ENCODE measurements around the gene CHCHD2. TPM values are rescaled to one million over a fixed set of nuclear protein-coding genes. Genes with fewer than 3 reads are reported as not detected.

CHCHD2 gene
- total and polyA plus RNA-seq, 2 of the 13 experiments (the other 11 are each of a cell fraction or from before 2014, with no cell fraction given), result 330 to 572 TPM

DNA sequence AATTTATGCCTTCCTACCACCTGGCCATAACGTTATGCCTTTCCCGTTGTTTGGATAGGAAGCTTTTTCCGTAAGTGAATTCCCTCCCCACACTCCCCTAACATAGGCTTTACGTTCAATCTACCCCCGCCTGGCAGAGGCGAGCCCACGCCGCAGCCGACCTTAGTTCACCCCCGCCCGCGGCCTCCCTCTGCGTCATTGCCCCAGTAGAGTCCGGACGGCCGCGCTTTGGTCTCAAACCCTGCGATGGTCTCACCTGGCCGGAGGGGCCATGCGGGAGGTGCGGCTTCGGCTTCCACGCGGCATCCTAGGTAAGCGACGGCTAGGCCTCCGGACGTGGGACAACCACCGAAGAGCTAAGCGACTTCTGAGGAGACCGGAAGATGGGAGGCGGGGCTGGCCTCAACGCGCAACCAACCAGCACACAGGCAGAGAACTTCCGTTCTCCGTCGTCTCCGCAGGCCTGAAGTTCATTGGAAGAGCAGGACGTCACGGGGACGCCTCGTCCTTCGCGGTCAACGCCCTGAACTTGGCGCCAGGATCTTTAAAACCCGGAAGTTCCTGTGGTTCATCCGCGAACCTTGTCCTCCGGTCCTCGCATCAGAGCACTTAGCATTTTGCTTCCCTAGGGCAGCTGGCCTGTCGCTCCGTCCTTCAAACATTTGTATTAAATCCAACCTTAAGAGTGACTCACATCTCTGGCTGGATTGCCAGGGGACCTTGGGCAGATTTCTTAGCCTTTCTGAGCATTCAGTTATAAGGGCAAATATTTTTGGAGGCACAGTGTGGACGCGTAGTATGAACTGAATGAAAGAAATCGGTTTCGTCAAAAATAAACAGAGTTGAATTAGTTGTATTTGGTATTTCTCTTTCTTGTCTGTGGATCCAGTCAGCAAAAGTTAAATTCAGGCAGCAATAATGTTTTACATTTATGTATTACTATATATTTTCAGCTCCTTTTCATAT, at the start of gene CHCHD2 (continued):
- TF ChIP-seq, protein P1, sequence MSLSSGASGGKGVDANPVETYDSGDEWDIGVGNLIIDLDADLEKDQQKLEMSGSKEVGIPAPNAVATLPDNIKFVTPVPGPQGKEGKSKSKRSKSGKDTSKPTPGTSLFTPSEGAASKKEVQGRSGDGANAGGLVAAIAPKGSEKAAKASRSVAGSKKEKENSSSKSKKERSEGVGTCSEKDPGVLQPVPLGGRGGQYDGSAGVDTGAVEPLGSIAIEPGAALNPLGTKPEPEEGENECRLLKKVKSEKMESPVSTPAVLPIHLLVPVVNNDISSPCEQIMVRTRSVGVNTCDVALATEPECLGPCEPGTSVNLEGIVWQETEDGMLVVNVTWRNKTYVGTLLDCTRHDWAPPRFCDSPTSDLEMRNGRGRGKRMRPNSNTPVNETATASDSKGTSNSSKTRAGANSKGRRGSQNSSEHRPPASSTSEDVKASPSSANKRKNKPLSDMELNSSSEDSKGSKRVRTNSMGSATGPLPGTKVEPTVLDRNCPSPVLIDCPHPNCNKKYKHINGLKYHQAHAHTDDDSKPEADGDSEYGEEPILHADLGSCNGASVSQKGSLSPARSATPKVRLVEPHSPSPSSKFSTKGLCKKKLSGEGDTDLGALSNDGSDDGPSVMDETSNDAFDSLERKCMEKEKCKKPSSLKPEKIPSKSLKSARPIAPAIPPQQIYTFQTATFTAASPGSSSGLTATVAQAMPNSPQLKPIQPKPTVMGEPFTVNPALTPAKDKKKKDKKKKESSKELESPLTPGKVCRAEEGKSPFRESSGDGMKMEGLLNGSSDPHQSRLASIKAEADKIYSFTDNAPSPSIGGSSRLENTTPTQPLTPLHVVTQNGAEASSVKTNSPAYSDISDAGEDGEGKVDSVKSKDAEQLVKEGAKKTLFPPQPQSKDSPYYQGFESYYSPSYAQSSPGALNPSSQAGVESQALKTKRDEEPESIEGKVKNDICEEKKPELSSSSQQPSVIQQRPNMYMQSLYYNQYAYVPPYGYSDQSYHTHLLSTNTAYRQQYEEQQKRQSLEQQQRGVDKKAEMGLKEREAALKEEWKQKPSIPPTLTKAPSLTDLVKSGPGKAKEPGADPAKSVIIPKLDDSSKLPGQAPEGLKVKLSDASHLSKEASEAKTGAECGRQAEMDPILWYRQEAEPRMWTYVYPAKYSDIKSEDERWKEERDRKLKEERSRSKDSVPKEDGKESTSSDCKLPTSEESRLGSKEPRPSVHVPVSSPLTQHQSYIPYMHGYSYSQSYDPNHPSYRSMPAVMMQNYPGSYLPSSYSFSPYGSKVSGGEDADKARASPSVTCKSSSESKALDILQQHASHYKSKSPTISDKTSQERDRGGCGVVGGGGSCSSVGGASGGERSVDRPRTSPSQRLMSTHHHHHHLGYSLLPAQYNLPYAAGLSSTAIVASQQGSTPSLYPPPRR (CRISPR knock-in tag; IDR thresholded peaks at IDR 0.05; ENCODE audit: borderline replicate concordance), result peak; percentile 51; the same call in 1 of the 2 replicates
- no peak for TF ChIP-seq KDM1A (CRISPR knock-in tag; IDR thresholded peaks at IDR 0.05)
- no peak for TF ChIP-seq TCF7L2 (IDR thresholded peaks at IDR 0.05; ENCODE audit: low read depth, low read length)
- 0 out of 2 replicates have a peak, but pooled peaks have one; percentile 63 for TF ChIP-seq ZNF230 (CRISPR knock-in tag; IDR thresholded peaks at IDR 0.05)
- TF ChIP-seq, protein P2, sequence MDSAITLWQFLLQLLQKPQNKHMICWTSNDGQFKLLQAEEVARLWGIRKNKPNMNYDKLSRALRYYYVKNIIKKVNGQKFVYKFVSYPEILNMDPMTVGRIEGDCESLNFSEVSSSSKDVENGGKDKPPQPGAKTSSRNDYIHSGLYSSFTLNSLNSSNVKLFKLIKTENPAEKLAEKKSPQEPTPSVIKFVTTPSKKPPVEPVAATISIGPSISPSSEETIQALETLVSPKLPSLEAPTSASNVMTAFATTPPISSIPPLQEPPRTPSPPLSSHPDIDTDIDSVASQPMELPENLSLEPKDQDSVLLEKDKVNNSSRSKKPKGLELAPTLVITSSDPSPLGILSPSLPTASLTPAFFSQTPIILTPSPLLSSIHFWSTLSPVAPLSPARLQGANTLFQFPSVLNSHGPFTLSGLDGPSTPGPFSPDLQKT (CRISPR knock-in tag; IDR thresholded peaks at IDR 0.05; ENCODE audit: borderline replicate concordance), result no peak
- TF ChIP-seq, protein P3, sequence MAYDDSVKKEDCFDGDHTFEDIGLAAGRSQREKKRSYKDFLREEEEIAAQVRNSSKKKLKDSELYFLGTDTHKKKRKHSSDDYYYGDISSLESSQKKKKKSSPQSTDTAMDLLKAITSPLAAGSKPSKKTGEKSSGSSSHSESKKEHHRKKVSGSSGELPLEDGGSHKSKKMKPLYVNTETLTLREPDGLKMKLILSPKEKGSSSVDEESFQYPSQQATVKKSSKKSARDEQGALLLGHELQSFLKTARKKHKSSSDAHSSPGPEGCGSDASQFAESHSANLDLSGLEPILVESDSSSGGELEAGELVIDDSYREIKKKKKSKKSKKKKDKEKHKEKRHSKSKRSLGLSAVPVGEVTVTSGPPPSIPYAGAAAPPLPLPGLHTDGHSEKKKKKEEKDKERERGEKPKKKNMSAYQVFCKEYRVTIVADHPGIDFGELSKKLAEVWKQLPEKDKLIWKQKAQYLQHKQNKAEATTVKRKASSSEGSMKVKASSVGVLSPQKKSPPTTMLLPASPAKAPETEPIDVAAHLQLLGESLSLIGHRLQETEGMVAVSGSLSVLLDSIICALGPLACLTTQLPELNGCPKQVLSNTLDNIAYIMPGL (CRISPR knock-in tag; IDR thresholded peaks at IDR 0.05; ENCODE audit: borderline replicate concordance in 1 of 2, low read depth in 1 of 2), result peak in 1 of 2 experiments; percentile 79
- TF ChIP-seq ZNF746 (CRISPR knock-in tag; IDR thresholded peaks at IDR 0.05), result peak; percentile 58; the same call in 1 of the 2 replicates
- peak; percentile 87 for TF ChIP-seq NRL (CRISPR knock-in tag; IDR thresholded peaks at IDR 0.05; ENCODE audit: borderline replicate concordance)
- peak; percentile 59 for TF ChIP-seq GATAD2A (CRISPR knock-in tag; IDR thresholded peaks at IDR 0.05)
- TF ChIP-seq REPIN1 (CRISPR knock-in tag; IDR thresholded peaks at IDR 0.05; ENCODE audit: borderline replicate concordance, low read depth), result peak; percentile 58; the same call in 1 of the 2 replicates
- no peak for TF ChIP-seq SRSF1 (optimal IDR thresholded peaks at IDR 0.05; ENCODE audit: low read depth, low read length)
- TF ChIP-seq GABPA (IDR thresholded peaks at IDR 0.05; ENCODE audit: low read depth, low read length), result peak; percentile 84
- peak; percentile 95 for TF ChIP-seq GABPA (CRISPR knock-in tag; IDR thresholded peaks at IDR 0.05; ENCODE audit: low read depth)
- no peak for TF ChIP-seq ATM (IDR thresholded peaks at IDR 0.05; ENCODE audit: borderline replicate concordance)
- TF ChIP-seq TBX2 (CRISPR knock-in tag; IDR thresholded peaks at IDR 0.05; ENCODE audit: borderline replicate concordance), result peak; percentile 58; the same call in 1 of the 2 replicates
- no peak for TF ChIP-seq NFE2L1 (CRISPR knock-in tag; IDR thresholded peaks at IDR 0.05; ENCODE audit: borderline replicate concordance)
- no peak; the same call in 1 of the 2 replicates for TF ChIP-seq ZBTB21 (CRISPR knock-in tag; IDR thresholded peaks at IDR 0.05)
- no peak for TF ChIP-seq ZNF510 (CRISPR knock-in tag; IDR thresholded peaks at IDR 0.05; ENCODE audit: low read depth)
- TF ChIP-seq FOXA3 (CRISPR knock-in tag; IDR thresholded peaks at IDR 0.05), result peak; percentile 24; the same call in 1 of the 2 replicates
- TF ChIP-seq CHCHD3 (CRISPR knock-in tag; IDR thresholded peaks at IDR 0.05), result no peak
- no peak for TF ChIP-seq ZNF234 (CRISPR knock-in tag; conservative IDR thresholded peaks at IDR 0.05)
- TF ChIP-seq IKZF1 (IDR thresholded peaks at IDR 0.05), result no peak

Measured in HepG2 (cell line).